Measurements from ENCODE around the gene ARHGAP5.

ARHGAP5 gene

DNA sequence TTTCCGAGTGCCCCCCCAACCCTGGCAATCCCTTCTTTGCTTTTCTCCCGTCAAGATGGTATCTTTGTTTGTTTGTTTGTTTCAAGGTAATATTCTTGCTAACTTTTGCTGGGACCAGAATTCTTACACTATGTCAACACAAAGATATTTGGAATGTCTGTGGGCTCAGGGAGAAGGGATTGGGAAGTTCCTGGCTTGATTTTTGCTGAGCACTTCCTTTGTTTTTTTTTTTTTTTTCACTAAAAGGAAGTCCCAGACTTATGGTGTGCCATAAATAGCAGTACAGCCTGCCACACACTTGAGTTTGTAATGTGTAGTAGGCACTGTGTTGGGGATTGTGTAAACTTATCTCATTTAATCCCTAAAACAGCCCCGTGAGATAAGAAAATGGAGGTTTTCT lies 113.6 kb downstream of the ARHGAP5 start:
- DNase-seq: no peak

DNA sequence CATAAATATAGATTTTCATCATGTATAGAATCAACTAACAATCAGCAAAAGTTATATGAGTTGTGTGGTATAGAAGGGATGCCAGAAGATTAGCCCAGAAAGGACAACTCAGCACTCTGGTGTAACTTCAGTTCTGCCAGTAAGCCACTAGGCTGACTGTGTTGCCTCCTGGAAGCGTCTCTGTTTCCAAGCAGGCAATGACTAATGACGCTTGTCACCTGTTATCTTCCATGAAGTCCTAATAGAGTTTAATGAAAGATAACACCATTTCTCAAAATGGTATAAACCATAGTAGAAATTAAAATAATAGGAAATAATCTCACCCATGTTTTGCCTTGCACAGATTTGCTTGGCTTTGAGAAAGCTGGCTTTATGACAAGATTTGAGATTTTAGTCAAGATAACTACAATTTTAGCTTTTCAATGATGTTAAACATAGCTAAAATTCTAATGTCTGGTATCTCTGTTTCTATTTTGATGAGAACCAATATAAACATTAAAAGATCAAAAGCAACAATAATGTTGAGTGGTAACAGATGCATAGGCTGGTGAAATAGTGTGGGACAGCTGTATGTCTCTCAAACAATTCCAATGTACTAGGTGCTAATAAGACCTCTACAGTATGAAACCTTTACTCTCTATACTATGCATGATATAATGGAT lies 115.7 kb downstream of the ARHGAP5 start:
- no peak for DNase-seq

DNA sequence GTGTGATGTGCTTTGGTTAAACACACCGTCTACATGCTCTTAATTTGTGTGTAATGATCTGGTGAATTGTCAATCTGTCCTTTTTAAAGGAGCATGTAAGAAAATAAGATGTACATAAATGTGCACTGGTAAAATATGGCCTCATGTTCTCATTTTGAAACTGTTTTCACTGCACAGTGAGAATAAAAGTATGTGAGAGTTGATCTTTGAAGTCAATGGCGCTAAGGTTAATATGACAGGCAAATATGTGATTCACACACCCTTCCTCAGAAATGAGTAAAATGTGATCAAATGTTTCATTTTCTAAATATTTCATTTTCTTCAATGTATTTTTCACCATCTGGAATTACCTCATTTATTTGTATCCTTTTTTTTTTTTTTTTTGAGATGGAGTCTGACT lies 116.4 kb downstream of the ARHGAP5 start:
- no peak for DNase-seq

DNA sequence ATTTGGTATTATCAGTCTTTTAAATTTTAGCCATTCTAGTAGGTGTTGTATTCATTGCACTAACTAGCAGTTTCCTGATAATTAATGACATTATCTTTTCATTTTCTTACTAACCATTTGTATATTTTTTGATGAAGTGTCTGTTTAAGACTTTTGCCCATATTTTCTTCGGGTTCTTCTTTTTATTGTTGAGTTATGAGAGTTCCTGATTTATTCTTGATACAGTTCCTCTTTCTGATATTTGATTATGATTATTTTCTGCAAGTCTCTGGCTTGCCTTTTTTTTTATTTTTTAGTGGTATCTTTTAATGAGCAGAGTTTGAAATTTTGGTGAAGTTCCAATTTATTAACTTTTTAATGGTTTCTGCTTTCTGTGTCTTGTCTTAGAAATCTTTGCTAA lies 118.5 kb downstream of the ARHGAP5 start:
- no peak for DNase-seq

DNA sequence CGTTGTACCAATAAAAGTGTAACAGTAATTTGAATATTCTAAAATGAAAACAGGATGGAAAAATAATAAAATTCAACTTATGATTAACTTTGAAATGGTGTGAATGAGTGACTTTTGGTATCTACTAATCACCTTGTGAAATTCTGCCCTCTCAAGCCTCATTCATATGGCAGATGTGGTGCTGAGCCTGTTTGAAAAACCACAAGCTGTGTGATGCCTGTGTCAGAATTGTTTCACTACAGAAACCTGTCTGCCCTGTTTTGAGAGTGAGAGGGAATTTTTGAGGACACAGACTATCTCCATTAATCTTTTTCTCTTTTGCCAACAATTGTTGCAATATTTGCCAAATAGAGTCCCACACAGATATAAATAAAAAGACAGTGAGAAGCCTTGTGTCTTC lies 120.8 kb downstream of the ARHGAP5 start:
- no peak for DNase-seq

DNA sequence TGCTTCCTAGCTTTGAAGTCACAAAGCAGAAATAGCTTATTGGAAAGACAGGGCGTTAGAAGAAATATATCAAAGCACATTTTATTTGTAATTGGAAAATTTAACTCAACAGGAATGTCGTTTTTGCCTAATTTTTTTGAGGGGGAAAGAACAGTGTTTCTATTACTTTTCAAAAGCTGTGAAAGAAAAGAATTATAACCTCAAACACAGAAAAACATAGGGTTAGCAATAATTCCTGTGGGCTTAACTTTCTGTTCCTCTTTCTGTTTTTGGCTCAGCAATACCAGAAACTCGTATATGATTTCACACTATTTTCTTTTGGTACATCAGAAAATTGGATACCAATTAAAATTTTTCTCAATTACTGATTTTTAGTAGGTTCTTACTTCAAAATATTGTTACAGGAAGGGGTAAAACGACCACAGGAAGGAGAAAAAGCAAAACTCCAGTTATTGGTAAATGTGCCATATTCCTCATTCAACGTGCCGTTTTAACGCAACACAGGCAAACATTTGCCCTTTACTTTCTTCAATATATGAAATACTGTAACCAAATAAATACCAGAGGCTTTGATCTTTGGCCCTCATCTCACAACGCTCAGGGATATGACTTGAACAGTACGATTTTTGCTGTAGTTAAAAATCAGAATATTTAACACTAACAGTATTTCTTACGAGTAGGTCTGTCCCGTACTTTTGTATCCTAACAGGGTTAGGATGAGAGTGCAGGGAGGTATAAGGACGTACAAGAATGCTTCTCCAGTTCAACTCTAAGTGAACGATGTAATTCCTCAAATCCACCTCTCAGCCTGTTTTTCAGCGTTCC lies 123.5 kb downstream of the ARHGAP5 start:
- DNase-seq: no peak

DNA sequence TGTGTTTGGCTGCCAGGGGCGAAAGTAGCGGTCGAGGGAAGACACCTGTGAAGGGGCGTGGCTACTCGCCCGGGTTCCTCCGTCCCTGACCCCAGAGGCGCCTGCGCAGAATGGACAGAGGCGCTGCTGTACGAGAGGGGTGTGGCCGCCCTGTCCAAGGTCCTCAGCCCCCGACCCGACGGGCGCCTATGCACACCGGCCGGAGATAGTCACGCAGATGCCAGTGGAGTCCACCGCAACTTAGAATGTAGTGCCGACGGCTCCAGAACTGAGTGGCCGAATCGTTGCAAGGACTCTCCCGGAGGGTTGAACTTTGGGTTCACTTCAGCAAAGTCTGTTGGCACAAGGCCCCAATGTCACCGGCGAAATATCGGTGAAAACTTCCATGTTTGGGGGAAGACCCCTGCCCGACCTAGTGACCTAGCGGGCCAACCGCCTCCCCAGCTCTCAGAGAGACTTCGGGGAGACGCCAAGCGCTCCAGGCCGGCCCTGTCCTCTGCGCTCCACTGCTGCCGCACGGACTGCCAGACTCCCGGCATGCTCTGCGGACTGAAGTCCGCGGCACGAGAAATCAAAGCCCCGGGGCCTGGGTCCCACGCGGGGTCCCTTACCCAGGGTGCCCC lies 124.2 kb downstream of the ARHGAP5 start:
- DNase-seq: peak; percentile 65

DNA sequence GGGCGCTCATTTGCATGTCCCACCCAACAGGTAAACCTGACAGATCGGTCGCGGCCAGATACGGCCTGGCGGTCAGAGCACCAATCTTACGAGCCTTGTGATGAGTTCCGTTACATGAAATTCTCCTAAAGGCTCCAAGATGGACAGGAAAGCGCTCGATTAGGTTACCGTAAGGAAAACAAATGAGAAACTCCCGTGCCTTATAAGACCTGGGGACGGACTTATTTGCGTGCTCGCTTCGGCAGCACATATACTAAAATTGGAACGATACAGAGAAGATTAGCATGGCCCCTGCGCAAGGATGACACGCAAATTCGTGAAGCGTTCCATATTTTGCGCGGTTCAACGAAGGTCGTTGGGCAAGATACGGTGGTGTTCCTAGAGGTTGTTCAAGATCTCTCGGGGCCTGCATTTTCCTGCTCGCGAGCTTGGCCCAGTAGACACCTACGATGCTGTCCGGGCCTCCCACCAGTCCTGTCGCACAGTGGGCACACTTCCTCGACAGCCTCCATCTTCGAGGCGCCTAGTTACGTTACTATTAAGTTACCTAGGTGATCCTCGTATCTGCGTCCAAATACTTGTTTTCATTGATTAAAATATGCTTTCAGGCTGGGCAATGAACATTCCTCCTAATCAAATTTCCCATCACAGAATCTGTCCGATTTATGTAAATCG lies 124.8 kb downstream of the ARHGAP5 start, which contains the start of gene RNU6-7:
RNU6-7 (plus strand) TSS at position 230 of the 675 bp plus-strand sequence.
- peak; percentile 24 for DNase-seq

DNA sequence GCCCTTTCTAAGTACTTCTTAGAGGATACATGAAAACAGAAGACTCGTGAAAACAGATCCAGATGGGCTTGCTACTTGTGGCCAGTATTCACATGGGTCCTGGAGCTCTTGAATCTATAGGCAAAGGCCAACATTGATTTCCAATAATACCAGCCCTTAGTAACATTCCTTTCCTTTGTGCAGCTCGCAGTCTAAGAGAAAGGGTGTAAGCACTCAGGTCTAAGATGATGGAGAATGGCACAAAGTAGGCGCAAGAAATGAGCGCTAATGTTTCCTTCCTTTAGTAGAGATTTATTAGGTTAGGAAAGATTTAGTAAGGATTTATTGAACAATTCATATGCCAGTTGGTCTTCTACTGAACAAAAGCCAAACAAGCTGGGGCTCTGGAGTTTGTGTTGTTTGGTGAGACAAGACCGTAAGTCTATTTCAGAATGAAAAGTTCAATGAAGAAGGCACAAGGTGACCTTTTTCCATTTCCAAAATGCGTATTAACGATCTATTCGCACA lies 125.4 kb downstream of the ARHGAP5 start:
- peak; percentile 9 for DNase-seq

DNA sequence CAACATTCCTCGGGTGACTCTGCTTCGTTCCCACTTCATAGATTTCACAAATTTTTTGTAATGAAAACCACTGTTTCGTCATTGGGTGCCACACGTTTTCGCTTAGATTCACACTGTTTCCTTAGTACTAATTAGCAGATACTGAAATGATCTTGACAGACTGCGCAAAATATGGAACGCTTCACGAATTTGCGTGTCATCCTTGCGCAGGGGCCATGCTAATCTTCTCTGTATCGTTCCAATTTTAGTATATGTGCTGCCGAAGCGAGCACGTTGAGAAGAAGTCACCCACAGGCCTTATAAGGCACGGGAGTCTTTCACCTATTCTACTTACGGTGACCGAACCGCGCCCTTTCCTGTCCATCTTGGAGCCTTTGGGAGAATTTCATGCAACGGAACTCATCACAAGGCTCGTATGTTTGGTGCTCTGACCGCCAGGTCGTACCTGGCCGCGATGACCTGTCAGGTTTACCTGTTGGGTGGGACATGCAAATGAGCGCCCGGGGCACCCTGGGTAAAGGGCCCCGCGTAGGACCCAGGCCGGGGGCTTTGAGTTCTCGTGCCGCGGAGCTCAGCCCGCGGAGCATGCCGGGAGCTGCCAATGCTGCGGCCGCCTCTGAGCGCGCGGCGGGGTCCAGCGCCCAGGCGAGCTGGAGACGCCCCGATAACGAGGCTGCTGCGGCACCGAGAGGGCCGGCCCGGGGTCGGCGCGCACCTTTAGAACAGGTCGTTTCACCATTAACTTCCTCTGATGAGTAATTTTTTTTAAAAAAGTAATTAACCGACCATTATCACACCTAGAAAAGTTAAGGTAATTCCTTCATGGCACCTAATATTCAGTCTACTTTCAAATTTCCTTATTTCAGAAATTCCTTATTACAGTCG lies 126.1 kb downstream of the ARHGAP5 start, which contains the start of gene RNU6-8:
RNU6-8 (minus strand) TSS at position 272 of the 885 bp plus-strand sequence.
- DNase-seq: peak; percentile 89

DNA sequence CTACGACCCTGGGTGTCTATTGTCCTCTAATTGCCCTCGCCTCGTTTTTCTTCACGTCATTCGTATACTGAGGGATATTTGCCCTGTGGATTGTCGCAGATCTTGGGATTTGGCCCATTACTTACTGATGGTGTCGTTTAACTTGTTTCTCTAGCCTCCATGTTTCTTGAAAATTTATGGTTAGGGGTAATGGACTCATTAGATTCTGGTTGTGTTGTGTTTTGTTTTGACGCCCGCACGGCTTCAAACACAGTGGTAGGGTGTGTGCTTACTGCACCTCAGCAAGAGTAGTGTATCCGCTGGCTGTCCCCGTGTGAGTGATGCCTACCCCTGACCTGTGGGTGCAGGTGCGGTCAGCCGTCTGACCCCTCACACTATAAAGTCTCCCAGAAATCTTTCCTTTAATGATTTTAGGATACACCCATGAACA lies 126.8 kb downstream of the ARHGAP5 start:
- peak; percentile 0 for DNase-seq

DNA sequence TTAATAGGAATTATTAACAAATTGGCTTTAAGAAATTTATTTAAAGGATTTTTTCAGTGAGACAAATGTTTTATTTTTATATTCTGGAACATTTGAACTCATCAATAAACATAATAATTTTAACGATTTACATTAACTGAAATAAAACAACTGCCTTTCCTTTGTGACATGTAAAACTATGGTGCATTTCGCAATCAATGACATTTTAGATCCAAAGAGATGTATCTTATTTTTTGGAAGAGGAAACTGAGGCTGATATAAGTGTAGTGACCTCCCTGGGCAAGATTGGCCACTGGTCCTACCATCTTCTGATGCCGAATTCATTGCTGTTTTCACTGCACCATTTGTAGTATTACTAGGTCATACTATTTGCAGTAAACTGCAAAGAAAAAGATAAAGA lies 128.4 kb downstream of the ARHGAP5 start:
- DNase-seq: no peak

DNA sequence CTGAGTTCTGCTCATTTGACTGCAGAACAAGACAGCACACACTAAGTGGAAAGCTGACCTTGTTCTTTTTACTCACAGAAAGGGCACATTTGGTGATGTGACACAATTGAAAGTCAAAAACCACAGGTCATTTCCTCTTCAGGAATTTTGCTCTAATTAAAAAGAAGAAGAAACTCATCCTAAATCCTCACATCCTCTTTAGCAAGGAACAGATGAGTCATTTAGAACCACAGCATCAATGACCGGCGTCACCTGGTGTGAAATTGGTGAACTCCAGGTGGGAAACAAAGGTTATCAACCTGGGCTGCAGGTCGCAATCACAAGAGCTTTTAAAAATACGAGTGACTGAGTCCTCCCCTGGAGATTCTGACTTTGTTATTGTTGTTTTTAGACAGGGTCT lies 128.9 kb downstream of the ARHGAP5 start:
- DNase-seq: no peak

DNA sequence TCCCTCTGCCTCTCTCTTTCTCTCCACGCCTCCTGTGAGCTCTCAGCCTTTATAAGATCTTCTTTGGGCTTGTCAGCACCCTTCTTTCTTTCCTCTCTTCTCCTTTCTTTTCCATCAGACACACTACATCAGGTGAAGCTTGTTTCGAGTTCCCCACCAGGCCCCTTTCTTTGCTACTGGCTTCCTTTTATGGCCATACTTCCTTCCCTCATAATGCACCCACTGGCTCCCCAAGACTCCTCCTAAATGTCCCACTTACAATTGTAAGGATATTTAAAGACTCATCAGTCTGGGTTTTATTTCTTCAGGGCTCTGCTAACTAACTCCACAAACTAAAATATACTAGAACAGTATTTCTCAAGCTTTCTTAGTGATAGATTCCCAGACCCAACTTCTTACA lies 129.4 kb downstream of the ARHGAP5 start:
- no peak for DNase-seq

DNA sequence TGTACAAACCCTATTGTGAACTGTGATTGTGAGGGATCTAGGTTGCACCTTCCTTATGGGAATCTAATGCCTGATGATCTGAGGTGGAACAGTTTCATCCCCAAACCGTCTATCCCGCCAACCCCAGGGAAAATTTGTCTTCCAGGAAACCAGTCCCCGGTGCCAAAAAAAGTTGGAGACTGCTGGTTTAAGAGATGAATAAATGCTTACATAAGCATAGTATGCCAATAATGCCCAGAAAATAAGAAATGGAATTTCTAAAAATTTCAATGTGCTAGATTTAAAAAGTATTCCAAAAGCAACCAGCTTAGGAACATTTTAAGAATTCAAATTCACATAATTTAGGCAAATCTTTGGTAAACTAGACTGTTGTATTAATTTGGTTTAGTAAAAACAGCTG lies 131.4 kb downstream of the ARHGAP5 start:
- no peak for DNase-seq
